ENCODE results near the gene POLR3C. TPM values are rescaled to one million over a fixed set of nuclear protein-coding genes. Genes with fewer than 3 reads are reported as not detected.
"Not testable (repeated sequence)": the region's sequence is repeated elsewhere in the genome, so short reads cannot be mapped to it uniquely, and the experiment has no call there.

Gene POLR3C
- total RNA-seq, 1 experiment from 2014 or later: 29.3 TPM

- CTCF ChIA-PET: interaction anchor here (1.1 kb wide), 1 partner anchor 66 kb away, joined by 3 read pairs; no protein-coding TSS in a partner anchor
- intact Hi-C loops (cut with micrococcal nuclease; ENCODE audit: unreplicated experiment): loop anchor here (10.0 kb wide), 1 partner anchor 91 kb away; no protein-coding TSS in a partner anchor
- no peak overlapping the region for H3K27ac Mint-ChIP-seq (ENCODE audit: unreplicated experiment)
- no peaks in the 10 kb centered on the region for H3K27me3 Mint-ChIP-seq (ENCODE audit: unreplicated experiment)
- H3K9me3 Mint-ChIP-seq (ENCODE audit: low read depth, unreplicated experiment): no peaks in the 10 kb centered on the region
- H3K36me3 Mint-ChIP-seq (ENCODE audit: insufficient read depth, unreplicated experiment): peaks cover 42% of the 10 kb centered on the region
- BruUV-seq (replicated peaks): no TSS peak
- H3K4me1 Mint-ChIP-seq (ENCODE audit: low read depth, unreplicated experiment): no peaks in the 10 kb centered on the region
- TF ChIP-seq, protein P1, sequence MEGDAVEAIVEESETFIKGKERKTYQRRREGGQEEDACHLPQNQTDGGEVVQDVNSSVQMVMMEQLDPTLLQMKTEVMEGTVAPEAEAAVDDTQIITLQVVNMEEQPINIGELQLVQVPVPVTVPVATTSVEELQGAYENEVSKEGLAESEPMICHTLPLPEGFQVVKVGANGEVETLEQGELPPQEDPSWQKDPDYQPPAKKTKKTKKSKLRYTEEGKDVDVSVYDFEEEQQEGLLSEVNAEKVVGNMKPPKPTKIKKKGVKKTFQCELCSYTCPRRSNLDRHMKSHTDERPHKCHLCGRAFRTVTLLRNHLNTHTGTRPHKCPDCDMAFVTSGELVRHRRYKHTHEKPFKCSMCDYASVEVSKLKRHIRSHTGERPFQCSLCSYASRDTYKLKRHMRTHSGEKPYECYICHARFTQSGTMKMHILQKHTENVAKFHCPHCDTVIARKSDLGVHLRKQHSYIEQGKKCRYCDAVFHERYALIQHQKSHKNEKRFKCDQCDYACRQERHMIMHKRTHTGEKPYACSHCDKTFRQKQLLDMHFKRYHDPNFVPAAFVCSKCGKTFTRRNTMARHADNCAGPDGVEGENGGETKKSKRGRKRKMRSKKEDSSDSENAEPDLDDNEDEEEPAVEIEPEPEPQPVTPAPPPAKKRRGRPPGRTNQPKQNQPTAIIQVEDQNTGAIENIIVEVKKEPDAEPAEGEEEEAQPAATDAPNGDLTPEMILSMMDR (IDR thresholded peaks at IDR 0.05; ENCODE audit: unreplicated experiment): no peak
- DNase-seq: no peak
- H3K4me3 Mint-ChIP-seq (ENCODE audit: low read depth, unreplicated experiment): no peak overlapping the region
These were observed 2.0 kb downstream of the POLR3C start for GRCh38 chr1:145826030-145826429.

DNA sequence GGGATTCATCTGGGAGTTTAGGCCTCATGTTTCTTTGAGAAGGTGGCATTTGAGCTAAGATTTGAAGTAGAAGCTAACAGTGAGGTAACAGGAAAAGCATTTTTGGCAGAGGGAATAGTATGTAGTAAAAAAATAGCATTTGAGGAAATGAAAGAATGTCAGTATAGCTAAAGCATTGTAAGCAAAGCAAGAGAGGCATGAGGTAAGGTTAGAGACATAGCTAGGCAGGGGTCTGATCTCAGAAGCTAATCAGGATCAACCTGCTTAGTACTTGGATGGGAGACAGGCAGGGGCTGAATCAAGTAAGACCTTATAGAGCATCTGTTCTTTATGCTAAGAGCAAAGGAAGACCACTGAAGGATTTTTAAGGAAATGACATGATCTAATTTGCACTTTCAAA is 4.0 kb downstream of the POLR3C start:
- BruUV-seq (replicated peaks): no TSS peak

GRCh38 chr1:145828367-145829026 is 4.5 kb downstream of the POLR3C start:
- intact Hi-C loops (cut with micrococcal nuclease; ENCODE audit: unreplicated experiment): loop anchor here (10.0 kb wide), 1 partner anchor 94 kb away; no protein-coding TSS in a partner anchor
- peaks cover 40% of the 10 kb centered on the region for H3K36me3 Mint-ChIP-seq (ENCODE audit: insufficient read depth, unreplicated experiment)
- H3K9me3 Mint-ChIP-seq (ENCODE audit: low read depth, unreplicated experiment): no peaks in the 10 kb centered on the region
- BruUV-seq (replicated peaks): no TSS peak
- no peak overlapping the region for H3K27ac Mint-ChIP-seq (ENCODE audit: unreplicated experiment)
- H3K4me3 Mint-ChIP-seq (ENCODE audit: low read depth, unreplicated experiment): no peak overlapping the region
- no peak for DNase-seq
- TF ChIP-seq, protein P1 (IDR thresholded peaks at IDR 0.05; ENCODE audit: unreplicated experiment): no peak
- no peaks in the 10 kb centered on the region for H3K27me3 Mint-ChIP-seq (ENCODE audit: unreplicated experiment)
- H3K4me1 Mint-ChIP-seq (ENCODE audit: low read depth, unreplicated experiment): no peaks in the 10 kb centered on the region
- CTCF ChIA-PET: no interaction called here

More for the DNA sequence above, 4.0 kb downstream of the POLR3C start:
- Mint-ChIP-seq H3K9me3 (ENCODE audit: low read depth, unreplicated experiment) (no peaks in the 10 kb centered on the region), H3K27me3 (ENCODE audit: unreplicated experiment) (no peaks in the 10 kb centered on the region), H3K27ac (ENCODE audit: unreplicated experiment) (no peak overlapping the region), H3K36me3 (ENCODE audit: insufficient read depth, unreplicated experiment) (peaks cover 45% of the 10 kb centered on the region), H3K4me1 (ENCODE audit: low read depth, unreplicated experiment) (no peaks in the 10 kb centered on the region), H3K4me3 (ENCODE audit: low read depth, unreplicated experiment) (no peak overlapping the region)
- no peak for DNase-seq
- TF ChIP-seq, protein P1 (IDR thresholded peaks at IDR 0.05; ENCODE audit: unreplicated experiment): no peak
- intact Hi-C loops (cut with micrococcal nuclease; ENCODE audit: unreplicated experiment): loop anchor here (10.0 kb wide), 1 partner anchor 93 kb away; no protein-coding TSS in a partner anchor
- CTCF ChIA-PET: no interaction called here

DNA sequence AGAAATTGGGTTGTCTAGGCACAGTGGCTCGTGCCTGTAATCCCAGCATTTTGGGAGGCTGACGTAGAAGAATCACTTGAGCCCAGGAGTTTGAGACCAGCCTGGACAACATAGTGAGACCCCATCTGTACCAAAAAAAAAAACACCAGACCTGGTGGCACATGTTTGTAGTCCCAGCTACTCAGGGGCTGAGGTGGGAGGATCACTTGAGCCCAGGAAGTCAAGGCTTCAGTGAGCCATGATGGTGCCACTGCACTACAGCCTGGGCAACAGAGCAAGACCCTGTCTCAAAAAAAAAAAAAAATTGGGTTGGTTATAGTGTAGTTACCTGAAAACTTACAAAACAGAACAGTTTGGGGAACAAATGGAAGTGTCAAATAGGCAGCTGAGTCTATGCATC is 6.8 kb downstream of the POLR3C start:
- peaks cover 31% of the 10 kb centered on the region for H3K36me3 Mint-ChIP-seq (ENCODE audit: insufficient read depth, unreplicated experiment)
- DNase-seq; BruUV-seq (replicated peaks); H3K27ac Mint-ChIP-seq (ENCODE audit: unreplicated experiment); H3K4me3 Mint-ChIP-seq (ENCODE audit: low read depth, unreplicated experiment); CTCF ChIA-PET; H3K4me1 Mint-ChIP-seq (ENCODE audit: low read depth, unreplicated experiment); intact Hi-C loops (cut with micrococcal nuclease; ENCODE audit: unreplicated experiment); H3K27me3 Mint-ChIP-seq (ENCODE audit: unreplicated experiment); H3K9me3 Mint-ChIP-seq (ENCODE audit: low read depth, unreplicated experiment): not testable (repeated sequence)

DNA sequence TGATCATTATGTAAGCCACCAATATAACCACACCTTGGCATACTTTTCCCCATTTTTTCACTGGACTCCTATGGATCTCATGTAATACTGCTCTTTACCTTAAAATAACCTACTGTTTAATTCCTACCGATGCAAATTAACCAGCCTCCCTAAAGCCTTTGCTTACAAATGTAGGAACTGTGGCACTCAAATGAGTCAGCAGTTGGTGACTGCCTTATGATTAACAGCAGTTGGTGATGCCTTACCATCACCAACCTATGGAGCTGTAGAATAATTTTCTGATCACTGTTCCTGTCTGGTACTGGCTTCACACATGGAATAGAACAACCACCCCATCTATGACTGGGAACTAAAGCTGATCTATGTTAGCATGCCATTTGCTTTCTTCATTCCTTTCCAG is 13.7 kb downstream of the POLR3C start:
- intact Hi-C loops (cut with micrococcal nuclease; ENCODE audit: unreplicated experiment): no loop called here
- Mint-ChIP-seq H3K4me1 (ENCODE audit: low read depth, unreplicated experiment) (no peaks in the 10 kb centered on the region), H3K27ac (ENCODE audit: unreplicated experiment) (no peak overlapping the region), H3K9me3 (ENCODE audit: low read depth, unreplicated experiment) (no peaks in the 10 kb centered on the region), H3K36me3 (ENCODE audit: insufficient read depth, unreplicated experiment) (peaks cover 38% of the 10 kb centered on the region), H3K4me3 (ENCODE audit: low read depth, unreplicated experiment) (no peak overlapping the region), H3K27me3 (ENCODE audit: unreplicated experiment) (no peaks in the 10 kb centered on the region)
- BruUV-seq (replicated peaks): no TSS peak
- no peak for DNase-seq
- CTCF ChIA-PET: no interaction called here
- TF ChIP-seq, protein P1 (IDR thresholded peaks at IDR 0.05; ENCODE audit: unreplicated experiment): no peak
